NCI-H2171 treated with DMSO at 0.1 percent for 48 hours (cell line): ENCODE measurements around the gene SPRR2B.
A peak's percentile ranks its signal among the peaks of the same experiment; 100 is the strongest.
"Not testable (repeated sequence)": the region's sequence is repeated elsewhere in the genome, so short reads cannot be mapped to it uniquely, and the experiment has no call there.

Source experiments
- DNase-seq: peaks from one replicate; lab custom pipeline; 2025; lab: John Stamatoyannopoulos, UW

SPRR2B gene

DNA sequence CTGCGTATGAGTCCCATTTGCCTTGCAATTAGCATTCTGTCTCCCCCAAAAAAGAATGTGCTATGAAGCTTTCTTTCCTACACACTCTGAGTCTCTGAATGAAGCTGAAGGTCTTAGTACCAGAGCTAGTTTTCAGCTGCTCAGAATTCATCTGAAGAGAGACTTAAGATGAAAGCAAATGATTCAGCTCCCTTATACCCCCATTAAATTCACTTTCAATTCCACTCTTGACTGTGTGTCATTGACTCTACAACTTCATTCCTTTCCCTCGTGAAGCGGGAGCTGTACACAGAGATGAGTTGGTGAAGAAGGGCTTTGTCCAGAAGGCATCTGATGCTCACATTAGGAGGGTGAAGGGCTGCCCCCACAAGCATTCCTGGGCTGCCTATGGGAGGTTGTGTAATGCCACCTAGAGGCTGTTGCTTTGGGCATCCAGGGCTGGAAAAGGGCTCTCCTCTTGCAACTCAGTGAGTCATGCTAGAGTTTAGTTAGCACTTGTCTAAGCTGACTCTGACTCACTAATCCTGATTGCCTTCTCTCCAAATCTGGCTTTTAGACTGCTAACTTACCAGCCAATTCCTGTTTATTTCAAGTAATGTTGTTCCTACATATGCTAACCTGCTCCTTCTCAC is 38.6 kb downstream of the SPRR2B start:
- no peak for DNase-seq

GRCh38 chr1:153032073-153032472 is 39.3 kb downstream of the SPRR2B start:
- DNase-seq: no peak

DNA sequence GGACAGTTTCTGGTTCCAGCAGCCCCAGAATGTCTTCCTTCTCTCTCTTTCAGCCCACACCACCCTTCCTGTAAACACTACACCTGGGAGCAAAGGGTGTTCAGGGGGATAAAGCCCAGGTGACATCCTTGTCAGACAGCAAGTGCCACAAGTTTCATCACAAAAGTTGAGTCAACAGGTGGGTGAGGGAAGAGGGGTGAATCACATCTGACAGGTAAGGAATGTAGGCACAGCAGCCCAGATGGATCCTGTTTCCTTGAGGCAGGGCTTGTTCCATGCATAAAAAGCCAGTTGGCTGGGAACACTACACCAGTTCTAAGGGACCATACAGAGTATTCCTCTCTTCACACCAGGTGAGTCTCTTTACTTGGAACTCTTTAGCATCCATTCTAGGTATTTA is 40.5 kb downstream of the SPRR2B start, which contains the start of gene SPRR1B:
Gene SPRR1B, plus strand, starts transcription at position 309 of the 400 bp plus-strand sequence. CDS start 1,143 bp downstream, outside the sequence.
- DNase-seq: no peak

DNA sequence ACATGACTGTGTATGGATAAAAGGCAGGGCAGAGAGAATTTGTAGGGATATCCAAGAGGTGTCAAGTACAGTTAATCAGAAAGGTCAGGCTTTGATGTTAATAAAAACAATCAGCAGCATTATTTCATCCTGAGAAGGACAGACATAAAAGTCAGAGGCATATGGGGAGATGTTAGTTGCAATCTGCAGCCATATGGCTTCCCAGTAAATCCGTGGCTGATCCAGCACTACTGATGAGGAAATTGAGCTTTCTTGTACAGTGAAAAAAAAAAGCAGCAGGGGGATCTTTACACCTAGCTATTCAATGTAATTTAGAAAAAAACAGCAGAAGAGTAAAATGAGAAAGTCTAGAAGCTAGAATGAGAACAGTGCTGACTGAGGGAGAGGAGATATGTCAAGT is 42.6 kb downstream of the SPRR2B start:
- DNase-seq: peak; percentile 41

GRCh38 chr1:153025797-153026196 is 45.6 kb downstream of the SPRR2B start:
- DNase-seq: no peak

- DNase-seq: no peak
Measured at GRCh38 chr1:153024413-153024812, 47.0 kb downstream of the SPRR2B start.

- no peak for DNase-seq
Measured at GRCh38 chr1:153023109-153023508, 48.3 kb downstream of the SPRR2B start.

DNA sequence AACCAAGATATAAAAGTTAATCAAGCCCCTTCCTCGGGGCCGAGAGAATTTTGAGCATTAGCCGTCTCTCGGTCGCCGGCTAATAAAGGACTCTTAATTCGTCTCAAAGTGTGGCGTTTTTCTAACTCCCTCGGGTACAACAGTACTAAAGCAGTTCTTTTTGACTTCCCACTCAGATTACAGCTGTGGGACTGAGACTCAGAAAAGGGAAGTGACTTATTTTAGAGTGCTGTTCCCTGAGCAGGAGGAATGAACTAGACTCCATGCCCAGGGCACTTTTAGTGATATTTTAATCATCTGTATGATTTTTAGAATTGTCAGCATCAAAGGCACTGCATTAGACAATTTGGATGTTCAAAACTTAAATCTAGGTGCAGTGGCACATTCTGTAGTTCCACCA is 49.1 kb downstream of the SPRR2B start:
- not testable (repeated sequence) for DNase-seq

GRCh38 chr1:153021829-153022228 is 49.6 kb downstream of the SPRR2B start:
- DNase-seq: not testable (repeated sequence)
